Progenitor cell of endocrine pancreas (in vitro differentiated cells): Measurements from ENCODE around the gene GALNTL6. TPM values are rescaled to one million over a fixed set of nuclear protein-coding genes. Genes with fewer than 3 reads are reported as not detected.

Experiments
- DNase-seq: peaks from one replicate; pipeline ENCODE4 v3.0.0; 2021; ENCODE audit warnings: low spot score; ENCODE audit not compliant: unreplicated experiment
- H3K27ac Mint-ChIP-seq: 2 replicates; pipeline ENCODE4 v1.8.0; 2021; ENCODE audit warnings: mild to moderate bottlenecking, moderate library complexity, mixed read lengths
- H3K27me3 Mint-ChIP-seq: 2 replicates; pipeline ENCODE4 v1.8.0; 2021; ENCODE audit warnings: mixed read lengths
- H3K36me3 Mint-ChIP-seq: 2 replicates; pipeline ENCODE4 v1.8.0; 2022; ENCODE audit warnings: mixed read lengths; ENCODE audit not compliant: insufficient read depth
- H3K4me1 Mint-ChIP-seq: 2 replicates; pipeline ENCODE4 v1.8.0; 2021; ENCODE audit warnings: low read depth, mixed read lengths
- H3K4me3 Mint-ChIP-seq: 2 replicates; pipeline ENCODE4 v1.8.0; 2021; ENCODE audit warnings: low read depth, mild to moderate bottlenecking, moderate library complexity, mixed read lengths
- H3K9me3 Mint-ChIP-seq: 2 replicates; pipeline ENCODE4 v1.8.0; 2021; ENCODE audit warnings: low read depth, mixed read lengths
- total RNA-seq: library from RNA; stranded (reverse); gene quantifications from 2 replicates; pipeline ENCODE4 v1.2.1, GENCODE V29; 2021
- TF ChIP-seq, protein P1 (sequence below): fragments of 200-600 bp; sonication (generic); IDR thresholded peaks from one replicate; pipeline ENCODE4 v1.5.0; 2021; ENCODE audit warnings: antibody characterized with exemption, mild to moderate bottlenecking; ENCODE audit not compliant: unreplicated experiment

Gene GALNTL6
- total RNA-seq, 1 donor from 2014 or later, result 0.14 TPM

- DNase-seq, result no peak
- Mint-ChIP-seq H3K4me3 (no peak overlapping the region), H3K9me3 (peaks cover 4% of the 10 kb centered on the region), H3K27me3 (no peaks in the 10 kb centered on the region), H3K27ac (no peak overlapping the region), H3K36me3 (no peaks in the 10 kb centered on the region), H3K4me1 (peaks cover 4% of the 10 kb centered on the region)
- TF ChIP-seq, protein P1, sequence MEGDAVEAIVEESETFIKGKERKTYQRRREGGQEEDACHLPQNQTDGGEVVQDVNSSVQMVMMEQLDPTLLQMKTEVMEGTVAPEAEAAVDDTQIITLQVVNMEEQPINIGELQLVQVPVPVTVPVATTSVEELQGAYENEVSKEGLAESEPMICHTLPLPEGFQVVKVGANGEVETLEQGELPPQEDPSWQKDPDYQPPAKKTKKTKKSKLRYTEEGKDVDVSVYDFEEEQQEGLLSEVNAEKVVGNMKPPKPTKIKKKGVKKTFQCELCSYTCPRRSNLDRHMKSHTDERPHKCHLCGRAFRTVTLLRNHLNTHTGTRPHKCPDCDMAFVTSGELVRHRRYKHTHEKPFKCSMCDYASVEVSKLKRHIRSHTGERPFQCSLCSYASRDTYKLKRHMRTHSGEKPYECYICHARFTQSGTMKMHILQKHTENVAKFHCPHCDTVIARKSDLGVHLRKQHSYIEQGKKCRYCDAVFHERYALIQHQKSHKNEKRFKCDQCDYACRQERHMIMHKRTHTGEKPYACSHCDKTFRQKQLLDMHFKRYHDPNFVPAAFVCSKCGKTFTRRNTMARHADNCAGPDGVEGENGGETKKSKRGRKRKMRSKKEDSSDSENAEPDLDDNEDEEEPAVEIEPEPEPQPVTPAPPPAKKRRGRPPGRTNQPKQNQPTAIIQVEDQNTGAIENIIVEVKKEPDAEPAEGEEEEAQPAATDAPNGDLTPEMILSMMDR, result no peak
Measured at GRCh38 chr4:172362569-172362968, 549.4 kb downstream of the GALNTL6 start.

DNA sequence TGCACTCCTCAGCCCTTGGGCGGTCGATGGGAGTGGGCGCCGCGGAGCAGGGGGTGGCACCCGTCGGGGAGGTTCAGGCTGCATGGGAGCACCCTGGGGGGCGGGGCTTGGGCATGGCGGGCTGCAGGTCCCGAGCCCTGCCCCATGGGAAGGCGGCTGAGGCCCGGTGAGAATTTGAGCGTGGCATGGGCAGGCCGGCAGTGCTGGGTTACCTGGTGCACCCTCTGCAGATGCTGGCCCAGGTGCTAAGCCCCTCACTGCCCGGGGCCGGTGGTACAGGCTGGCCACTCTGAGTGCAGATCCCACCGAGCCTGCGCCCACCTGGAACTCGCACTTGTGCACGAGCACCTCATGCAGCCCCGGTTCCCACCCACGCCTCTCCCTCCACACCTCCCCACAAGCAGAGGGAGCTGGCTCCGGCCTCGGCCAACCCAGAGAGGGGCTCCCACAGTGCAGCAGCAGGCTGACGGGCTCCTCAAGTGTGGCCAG lies 556.3 kb downstream of the GALNTL6 start:
- Mint-ChIP-seq H3K4me3 (no peak overlapping the region), H3K36me3 (peaks cover 1% of the 10 kb centered on the region), H3K27me3 (no peaks in the 10 kb centered on the region), H3K4me1 (peaks cover 4% of the 10 kb centered on the region), H3K27ac (no peak overlapping the region), H3K9me3 (peaks cover 23% of the 10 kb centered on the region)
- TF ChIP-seq, protein P1, result no peak
- no peak for DNase-seq

DNA sequence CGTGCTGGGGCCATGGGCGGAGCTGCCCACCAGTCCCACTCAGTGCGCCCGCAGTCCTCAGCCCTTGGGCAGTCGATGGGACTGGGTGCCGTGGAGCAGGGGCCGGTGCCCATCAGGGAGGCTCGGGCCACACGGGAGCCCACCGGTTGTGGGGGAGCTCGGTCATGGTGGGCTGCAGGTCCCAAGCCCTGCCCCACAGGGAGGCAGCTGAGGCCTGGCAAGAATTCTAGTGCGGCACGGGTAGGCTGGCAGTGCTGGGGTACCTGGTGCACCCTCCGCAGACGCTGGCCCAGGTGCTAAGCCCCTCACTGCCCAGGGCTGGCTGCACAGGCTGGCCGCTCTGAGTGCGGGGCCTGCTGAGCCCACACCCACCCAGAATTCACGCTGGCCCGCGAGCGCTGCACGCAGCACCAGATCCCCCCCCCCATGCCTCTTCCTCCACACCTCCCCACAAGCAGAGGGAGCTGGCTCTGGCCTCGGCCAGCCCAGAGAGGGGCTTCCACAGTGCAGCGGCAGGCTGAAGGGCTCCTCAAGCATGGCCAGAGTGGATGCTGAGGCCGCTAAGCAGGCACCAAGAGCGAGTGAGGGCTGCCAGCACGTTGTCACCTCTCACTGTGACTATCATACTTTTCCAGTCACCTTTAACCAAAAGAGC lies 564.4 kb downstream of the GALNTL6 start:
- Mint-ChIP-seq H3K4me1 (no peaks in the 10 kb centered on the region), H3K4me3 (no peak overlapping the region), H3K9me3 (peaks cover 9% of the 10 kb centered on the region), H3K36me3 (no peaks in the 10 kb centered on the region), H3K27me3 (no peaks in the 10 kb centered on the region), H3K27ac (no peak overlapping the region)
- no peak for DNase-seq
- TF ChIP-seq, protein P1, result no peak

GRCh38 chr4:172379834-172380233 lies 566.6 kb downstream of the GALNTL6 start:
- no peaks in the 10 kb centered on the region for H3K4me1 Mint-ChIP-seq
- H3K27me3 Mint-ChIP-seq, result no peaks in the 10 kb centered on the region
- no peak overlapping the region for H3K27ac Mint-ChIP-seq
- H3K4me3 Mint-ChIP-seq, result no peak overlapping the region
- TF ChIP-seq, protein P1, result no peak
- H3K36me3 Mint-ChIP-seq, result no peaks in the 10 kb centered on the region
- H3K9me3 Mint-ChIP-seq, result peaks cover 12% of the 10 kb centered on the region
- no peak for DNase-seq

DNA sequence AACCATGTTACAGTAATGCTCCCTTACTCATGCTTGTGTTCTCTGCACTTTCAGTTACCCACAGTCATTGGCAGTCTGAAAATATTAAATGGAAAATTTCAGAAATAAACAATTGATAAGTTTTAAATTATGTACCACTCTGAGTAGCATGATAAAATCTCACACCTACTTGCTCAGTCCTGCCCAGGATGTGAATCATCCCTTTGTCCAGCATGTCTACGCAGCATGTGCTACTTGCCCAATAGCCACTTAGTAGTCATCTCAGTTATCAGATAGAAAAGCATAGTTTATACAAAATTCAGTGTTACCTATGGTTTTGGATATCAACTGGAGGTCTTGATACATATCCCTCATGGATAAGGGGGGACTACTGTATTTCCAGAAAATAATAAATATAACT lies 577.1 kb downstream of the GALNTL6 start:
- DNase-seq, result no peak
- H3K27ac Mint-ChIP-seq, result no peak overlapping the region
- H3K36me3 Mint-ChIP-seq, result no peaks in the 10 kb centered on the region
- no peak overlapping the region for H3K4me3 Mint-ChIP-seq
- no peaks in the 10 kb centered on the region for H3K9me3 Mint-ChIP-seq
- TF ChIP-seq, protein P1, result no peak
- no peaks in the 10 kb centered on the region for H3K4me1 Mint-ChIP-seq
- no peaks in the 10 kb centered on the region for H3K27me3 Mint-ChIP-seq
